ENCODE data around the gene HSBP1L1. TPM values are rescaled to one million over a fixed set of nuclear protein-coding genes. Genes with fewer than 3 reads are reported as not detected.

HSBP1L1 gene
- 28.2 and 28.4 TPM in 2 replicates for total RNA-seq

GRCh38 chr18:79964330-79965118 is at the start of gene HSBP1L1:
TSS of gene HSBP1L1 (plus strand) at chr18:79964643. CDS start at chr18:79964736, 93 bp downstream.
- no peaks in the 10 kb centered on the region for H3K27me3 ChIP-seq (ENCODE audit: control insufficient read depth, insufficient read depth, low read length)
- peaks cover 4% of the 10 kb centered on the region for H3K36me3 ChIP-seq (ENCODE audit: control insufficient read depth, insufficient read depth, low read length)
- FAIRE-seq, result no peak
- H3K4me3 ChIP-seq (ENCODE audit: low read depth, low read length), result peak within 1 kb of the TSS; percentile 87
- no peak for DNase-seq (ENCODE audit: low read depth)
- peak; percentile 53 for TF ChIP-seq CTCF (IDR thresholded peaks at IDR 0.05; ENCODE audit: insufficient read depth, low read length, severe bottlenecking)

- Histone ChIP-seq H3K27me3 (ENCODE audit: control insufficient read depth, insufficient read depth, low read length) (no peaks in the 10 kb centered on the region), H3K4me3 (ENCODE audit: low read depth, low read length) (no peak overlapping the region), H3K36me3 (ENCODE audit: control insufficient read depth, insufficient read depth, low read length) (peaks cover 19% of the 10 kb centered on the region)
- no peak for DNase-seq (ENCODE audit: low read depth)
- FAIRE-seq, result peak; percentile 66
- TF ChIP-seq CTCF (IDR thresholded peaks at IDR 0.05; ENCODE audit: insufficient read depth, low read length, severe bottlenecking), result no peak
Measured at GRCh38 chr18:79915161-79916127, 49.0 kb upstream of the HSBP1L1 start.

- DNase-seq (ENCODE audit: low read depth) (no peak), FAIRE-seq (no peak)
- TF ChIP-seq CTCF (IDR thresholded peaks at IDR 0.05; ENCODE audit: insufficient read depth, low read length, severe bottlenecking), result no peak
- Histone ChIP-seq H3K4me3 (ENCODE audit: low read depth, low read length) (no peak overlapping the region), H3K27me3 (ENCODE audit: control insufficient read depth, insufficient read depth, low read length) (no peaks in the 10 kb centered on the region), H3K36me3 (ENCODE audit: control insufficient read depth, insufficient read depth, low read length) (peaks cover 19% of the 10 kb centered on the region)
Measured at GRCh38 chr18:79916128-79916494, 48.3 kb upstream of the HSBP1L1 start.

GRCh38 chr18:79916546-79917168 is 47.8 kb upstream of the HSBP1L1 start:
- FAIRE-seq, result no peak
- peaks cover 17% of the 10 kb centered on the region for H3K36me3 ChIP-seq (ENCODE audit: control insufficient read depth, insufficient read depth, low read length)
- DNase-seq (ENCODE audit: low read depth), result no peak

More at GRCh38 chr18:79916546-79917168, 47.8 kb upstream of the HSBP1L1 start:
- Histone ChIP-seq H3K27me3 (ENCODE audit: control insufficient read depth, insufficient read depth, low read length) (no peaks in the 10 kb centered on the region), H3K4me3 (ENCODE audit: low read depth, low read length) (no peak overlapping the region)
- no peak for TF ChIP-seq CTCF (IDR thresholded peaks at IDR 0.05; ENCODE audit: insufficient read depth, low read length, severe bottlenecking)

Data from bronchial epithelial cell (primary cell).